ENCODE results near the gene SELENOW. TPM values are rescaled to one million over a fixed set of nuclear protein-coding genes. Genes with fewer than 3 reads are reported as not detected.
"Not testable (repeated sequence)": the region's sequence is repeated elsewhere in the genome, so short reads cannot be mapped to it uniquely, and the experiment has no call there.

Gene SELENOW
- total RNA-seq, 2 donors from 2014 or later, result 89.5 to 101 TPM

- H3K27ac Mint-ChIP-seq, result peak overlapping the region; percentile 66
- H3K36me3 Mint-ChIP-seq (ENCODE audit: low read depth), result peaks cover 3% of the 10 kb centered on the region
- no peaks in the 10 kb centered on the region for H3K27me3 Mint-ChIP-seq
- ATAC-seq, result no peak
- no peak overlapping the region for H3K4me3 Mint-ChIP-seq
- DNase-seq, result no peak
- peaks cover 5% of the 10 kb centered on the region for H3K4me1 Mint-ChIP-seq
- H3K9me3 ChIP-seq (ENCODE audit: control insufficient read depth, low read length, poor library complexity, severe bottlenecking), result no peaks in the 10 kb centered on the region
These were observed 15.7 kb upstream of the SELENOW start for GRCh38 chr19:47762615-47763308.

GRCh38 chr19:47764705-47765104 is 13.8 kb upstream of the SELENOW start:
- H3K36me3 Mint-ChIP-seq (ENCODE audit: low read depth); ATAC-seq; H3K27ac Mint-ChIP-seq; H3K27me3 Mint-ChIP-seq; DNase-seq; H3K4me1 Mint-ChIP-seq; H3K4me3 Mint-ChIP-seq; H3K9me3 ChIP-seq (ENCODE audit: control insufficient read depth, low read length, poor library complexity, severe bottlenecking): not testable (repeated sequence)

- peak; percentile 59 for ATAC-seq
- Mint-ChIP-seq H3K27me3 (no peaks in the 10 kb centered on the region), H3K27ac (no peak overlapping the region), H3K4me1 (peaks cover 8% of the 10 kb centered on the region), H3K36me3 (ENCODE audit: low read depth) (no peaks in the 10 kb centered on the region), H3K4me3 (peak overlapping the region; percentile 12)
- H3K9me3 ChIP-seq (ENCODE audit: control insufficient read depth, low read length, poor library complexity, severe bottlenecking), result no peaks in the 10 kb centered on the region
- peak in 2 of 3 donors; percentile 36 to 44 for DNase-seq
These were observed 12.8 kb upstream of the SELENOW start for GRCh38 chr19:47765523-47766358.

- H3K9me3 ChIP-seq (ENCODE audit: control insufficient read depth, low read length, poor library complexity, severe bottlenecking), result no peaks in the 10 kb centered on the region
- Mint-ChIP-seq H3K36me3 (ENCODE audit: low read depth) (no peaks in the 10 kb centered on the region), H3K4me3 (no peak overlapping the region), H3K27me3 (no peaks in the 10 kb centered on the region), H3K4me1 (peaks cover 8% of the 10 kb centered on the region), H3K27ac (no peak overlapping the region)
- ATAC-seq, result no peak
- no peak for DNase-seq
These were observed 12.2 kb upstream of the SELENOW start for GRCh38 chr19:47766359-47766620.

- DNase-seq (no peak), ATAC-seq (no peak)
- Mint-ChIP-seq H3K27ac (no peak overlapping the region), H3K4me1 (peaks cover 8% of the 10 kb centered on the region), H3K4me3 (no peak overlapping the region), H3K36me3 (ENCODE audit: low read depth) (no peaks in the 10 kb centered on the region), H3K27me3 (no peaks in the 10 kb centered on the region)
- no peaks in the 10 kb centered on the region for H3K9me3 ChIP-seq (ENCODE audit: control insufficient read depth, low read length, poor library complexity, severe bottlenecking)
These were observed 11.8 kb upstream of the SELENOW start for GRCh38 chr19:47766670-47767069.

GRCh38 chr19:47767349-47767748 is 11.2 kb upstream of the SELENOW start:
- ATAC-seq, result no peak
- no peak overlapping the region for H3K27ac Mint-ChIP-seq
- H3K27me3 Mint-ChIP-seq, result no peaks in the 10 kb centered on the region
- DNase-seq, result no peak
- no peaks in the 10 kb centered on the region for H3K36me3 Mint-ChIP-seq (ENCODE audit: low read depth)
- H3K4me1 Mint-ChIP-seq, result peaks cover 8% of the 10 kb centered on the region
- no peaks in the 10 kb centered on the region for H3K9me3 ChIP-seq (ENCODE audit: control insufficient read depth, low read length, poor library complexity, severe bottlenecking)
- H3K4me3 Mint-ChIP-seq, result no peak overlapping the region

GRCh38 chr19:47768604-47769003 is 9.9 kb upstream of the SELENOW start:
- DNase-seq, result no peak
- Mint-ChIP-seq H3K4me1 (peaks cover 8% of the 10 kb centered on the region), H3K36me3 (ENCODE audit: low read depth) (no peaks in the 10 kb centered on the region), H3K27me3 (no peaks in the 10 kb centered on the region), H3K27ac (no peak overlapping the region), H3K4me3 (no peak overlapping the region)
- H3K9me3 ChIP-seq (ENCODE audit: control insufficient read depth, low read length, poor library complexity, severe bottlenecking), result no peaks in the 10 kb centered on the region
- no peak for ATAC-seq

GRCh38 chr19:47769534-47769933 is 9.0 kb upstream of the SELENOW start:
- H3K36me3 Mint-ChIP-seq (ENCODE audit: low read depth), result no peaks in the 10 kb centered on the region
- H3K27me3 Mint-ChIP-seq, result no peaks in the 10 kb centered on the region

GRCh38 chr19:47771291-47771690 is 7.2 kb upstream of the SELENOW start:
- H3K4me1 Mint-ChIP-seq; H3K27ac Mint-ChIP-seq; H3K9me3 ChIP-seq (ENCODE audit: control insufficient read depth, low read length, poor library complexity, severe bottlenecking); H3K27me3 Mint-ChIP-seq; ATAC-seq; DNase-seq; H3K36me3 Mint-ChIP-seq (ENCODE audit: low read depth); H3K4me3 Mint-ChIP-seq: not testable (repeated sequence)

More at GRCh38 chr19:47769534-47769933, 9.0 kb upstream of the SELENOW start:
- H3K9me3 ChIP-seq (ENCODE audit: control insufficient read depth, low read length, poor library complexity, severe bottlenecking), result no peaks in the 10 kb centered on the region
- ATAC-seq (no peak), DNase-seq (no peak)
- no peak overlapping the region for H3K4me3 Mint-ChIP-seq
- H3K27ac Mint-ChIP-seq, result no peak overlapping the region
- H3K4me1 Mint-ChIP-seq, result peaks cover 10% of the 10 kb centered on the region

GRCh38 chr19:47776568-47776967 is 1.9 kb upstream of the SELENOW start:
- Mint-ChIP-seq H3K27ac (no peak overlapping the region), H3K4me3 (no peak overlapping the region), H3K36me3 (ENCODE audit: low read depth) (peaks cover 4% of the 10 kb centered on the region), H3K27me3 (no peaks in the 10 kb centered on the region), H3K4me1 (peaks cover 26% of the 10 kb centered on the region)
- H3K9me3 ChIP-seq (ENCODE audit: control insufficient read depth, low read length, poor library complexity, severe bottlenecking), result no peaks in the 10 kb centered on the region
- ATAC-seq, result no peak
- no peak for DNase-seq

- DNase-seq; ATAC-seq; H3K9me3 ChIP-seq (ENCODE audit: control insufficient read depth, low read length, poor library complexity, severe bottlenecking); H3K27me3 Mint-ChIP-seq; H3K36me3 Mint-ChIP-seq (ENCODE audit: low read depth): not testable (repeated sequence)
- peak overlapping the region; percentile 91 for H3K27ac Mint-ChIP-seq
- H3K4me1 Mint-ChIP-seq, result peaks cover 31% of the 10 kb centered on the region
- peak overlapping the region; percentile 97 for H3K4me3 Mint-ChIP-seq
These were observed 1.1 kb upstream of the SELENOW start for GRCh38 chr19:47777245-47778048.

- Mint-ChIP-seq H3K27ac (peak overlapping the region; percentile 91), H3K4me3 (peak overlapping the region; percentile 97), H3K4me1 (peaks cover 28% of the 10 kb centered on the region), H3K36me3 (ENCODE audit: low read depth) (peaks cover 6% of the 10 kb centered on the region), H3K27me3 (no peaks in the 10 kb centered on the region)
- ATAC-seq, result peak; percentile 10
- no peak for DNase-seq
- no peaks in the 10 kb centered on the region for H3K9me3 ChIP-seq (ENCODE audit: control insufficient read depth, low read length, poor library complexity, severe bottlenecking)
These were observed 450 bp downstream of the SELENOW start for GRCh38 chr19:47778954-47779351.

- ATAC-seq, result no peak
- H3K27me3 Mint-ChIP-seq, result no peaks in the 10 kb centered on the region
- no peaks in the 10 kb centered on the region for H3K9me3 ChIP-seq (ENCODE audit: control insufficient read depth, low read length, poor library complexity, severe bottlenecking)
- H3K4me1 Mint-ChIP-seq, result peaks cover 28% of the 10 kb centered on the region
- DNase-seq, result no peak
- peak overlapping the region; percentile 91 for H3K27ac Mint-ChIP-seq
- H3K36me3 Mint-ChIP-seq (ENCODE audit: low read depth), result peaks cover 12% of the 10 kb centered on the region
- H3K4me3 Mint-ChIP-seq, result peak overlapping the region; percentile 97
These were observed 1.2 kb downstream of the SELENOW start for GRCh38 chr19:47779524-47780214.
